Measurements from ENCODE around the gene SLC7A4.
A peak's percentile ranks its signal among the peaks of the same experiment; 100 is the strongest.

The SLC7A4 gene

DNA sequence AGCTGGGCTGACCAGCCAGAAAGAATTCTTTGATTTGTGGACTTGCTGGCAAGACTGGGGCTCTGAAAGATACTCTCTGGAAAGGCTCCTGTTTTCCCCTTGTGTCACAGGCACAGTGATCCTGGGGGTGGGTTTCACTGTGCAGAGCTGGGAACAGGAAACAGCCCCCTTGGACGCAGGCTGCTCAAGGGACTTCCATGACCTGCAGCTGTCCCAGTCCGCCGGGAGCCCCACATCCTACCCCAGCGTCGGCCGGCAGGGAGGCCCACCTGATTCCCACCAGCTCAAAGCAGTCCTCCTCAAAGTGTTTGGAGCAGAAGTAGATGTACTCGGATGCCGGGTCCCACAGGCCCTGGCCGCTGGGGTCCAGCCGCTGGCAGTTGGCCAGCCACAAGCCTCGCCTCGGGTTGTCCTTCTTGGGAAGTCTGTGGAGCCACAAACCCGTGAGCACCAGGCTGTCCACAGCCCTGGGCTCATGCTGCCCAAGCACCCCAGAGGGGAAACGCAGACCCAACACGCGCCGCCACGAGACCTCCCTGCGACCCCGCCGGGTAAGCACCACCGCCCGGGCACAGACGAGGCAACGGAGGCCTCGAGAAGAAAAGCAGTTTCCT lies 31.3 kb downstream of the SLC7A4 start:
- TF ChIP-seq, protein P1, sequence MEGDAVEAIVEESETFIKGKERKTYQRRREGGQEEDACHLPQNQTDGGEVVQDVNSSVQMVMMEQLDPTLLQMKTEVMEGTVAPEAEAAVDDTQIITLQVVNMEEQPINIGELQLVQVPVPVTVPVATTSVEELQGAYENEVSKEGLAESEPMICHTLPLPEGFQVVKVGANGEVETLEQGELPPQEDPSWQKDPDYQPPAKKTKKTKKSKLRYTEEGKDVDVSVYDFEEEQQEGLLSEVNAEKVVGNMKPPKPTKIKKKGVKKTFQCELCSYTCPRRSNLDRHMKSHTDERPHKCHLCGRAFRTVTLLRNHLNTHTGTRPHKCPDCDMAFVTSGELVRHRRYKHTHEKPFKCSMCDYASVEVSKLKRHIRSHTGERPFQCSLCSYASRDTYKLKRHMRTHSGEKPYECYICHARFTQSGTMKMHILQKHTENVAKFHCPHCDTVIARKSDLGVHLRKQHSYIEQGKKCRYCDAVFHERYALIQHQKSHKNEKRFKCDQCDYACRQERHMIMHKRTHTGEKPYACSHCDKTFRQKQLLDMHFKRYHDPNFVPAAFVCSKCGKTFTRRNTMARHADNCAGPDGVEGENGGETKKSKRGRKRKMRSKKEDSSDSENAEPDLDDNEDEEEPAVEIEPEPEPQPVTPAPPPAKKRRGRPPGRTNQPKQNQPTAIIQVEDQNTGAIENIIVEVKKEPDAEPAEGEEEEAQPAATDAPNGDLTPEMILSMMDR (IDR thresholded peaks at IDR 0.05; ENCODE audit: control insufficient read depth, insufficient read depth, low read depth, low read length, missing control alignments): no peak
- H3K4me3 ChIP-seq (ENCODE audit: control insufficient read depth, low read depth, low read length): peak overlapping the region; percentile 92
- no peak for DNase-seq (ENCODE audit: low read depth)

DNA sequence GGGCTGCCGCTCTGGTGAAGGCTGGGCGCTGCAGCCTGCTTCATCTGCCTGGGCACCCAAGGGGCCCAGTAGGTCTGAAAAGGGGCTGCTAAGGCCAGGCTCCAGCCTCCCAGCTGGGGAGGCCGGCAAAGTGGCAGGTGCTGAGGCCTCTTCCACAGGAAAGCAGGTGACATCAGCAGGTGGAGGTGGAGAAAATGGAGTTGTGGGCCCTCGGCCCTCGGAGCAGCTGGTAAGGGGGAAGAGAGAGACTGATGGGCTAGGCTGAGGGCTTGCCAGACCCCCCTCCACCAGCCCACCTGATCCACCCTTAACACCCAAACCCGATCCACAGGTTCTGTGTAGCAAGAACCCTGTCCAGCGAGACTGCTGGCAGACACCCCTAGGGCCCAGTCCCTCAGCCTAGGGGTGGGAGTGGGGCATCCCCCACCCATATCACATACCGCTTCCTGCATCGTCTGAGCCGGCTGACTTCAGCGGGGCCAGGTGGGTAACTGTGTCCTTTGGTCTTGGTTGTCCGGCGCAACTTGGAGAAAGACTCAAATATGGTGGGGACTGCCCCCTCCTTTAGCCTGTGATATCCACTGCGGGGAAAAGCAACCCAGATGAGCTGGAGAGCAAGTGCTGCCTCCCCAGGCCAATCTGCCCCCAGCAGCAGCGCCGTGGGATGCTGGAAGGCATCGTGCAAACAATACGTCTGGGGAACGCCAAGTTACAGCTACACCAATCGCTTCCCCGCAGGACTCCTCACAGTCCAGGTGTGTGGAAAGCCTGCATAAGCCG lies 32.0 kb downstream of the SLC7A4 start:
- peak overlapping the region; percentile 92 for H3K4me3 ChIP-seq (ENCODE audit: control insufficient read depth, low read depth, low read length)
- TF ChIP-seq, protein P1 (IDR thresholded peaks at IDR 0.05; ENCODE audit: control insufficient read depth, insufficient read depth, low read depth, low read length, missing control alignments): no peak
- DNase-seq (ENCODE audit: low read depth): no peak

DNA sequence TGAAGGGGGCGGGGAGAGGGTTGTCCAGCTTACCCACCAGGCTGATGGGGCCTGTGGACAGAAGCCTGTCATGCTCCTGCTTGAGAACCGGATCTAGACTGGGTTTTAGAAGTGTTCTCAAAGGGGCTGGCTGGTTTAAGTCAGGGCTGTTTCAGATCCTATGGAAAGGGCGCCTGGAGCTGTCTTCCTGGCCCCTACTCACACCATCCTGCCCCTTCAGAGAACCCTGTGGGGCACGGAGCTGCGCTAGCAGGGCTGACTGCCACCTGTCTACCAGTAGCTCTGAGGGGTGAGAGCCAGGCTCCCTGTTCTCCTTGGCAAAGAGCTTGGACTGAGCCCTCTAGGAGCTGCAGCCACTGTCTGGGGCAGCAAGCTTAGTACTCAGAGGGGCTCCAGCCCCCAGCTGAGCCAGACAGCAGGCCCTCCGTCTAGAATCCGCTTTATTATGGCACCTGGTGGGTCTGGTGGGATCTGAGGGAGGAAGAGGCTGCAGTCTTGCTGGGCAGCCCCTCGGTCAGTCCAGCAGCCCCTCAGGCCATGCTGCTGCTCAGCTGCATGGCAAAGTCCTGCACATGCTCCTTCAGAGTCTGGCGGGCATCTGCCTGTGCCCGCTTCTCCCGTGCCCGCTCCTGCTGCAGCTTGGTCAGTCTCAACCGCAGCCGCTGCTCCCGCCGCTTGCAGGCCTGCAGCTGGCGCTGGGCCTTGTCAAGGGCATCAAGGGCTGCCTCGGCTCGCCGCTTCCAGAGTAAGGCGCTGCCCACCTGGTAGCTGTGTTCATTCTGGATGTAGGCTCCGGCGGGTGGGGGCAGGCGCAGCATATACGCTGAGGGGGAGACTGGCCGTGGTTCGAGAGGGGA lies 32.8 kb downstream of the SLC7A4 start:
- TF ChIP-seq, protein P1 (IDR thresholded peaks at IDR 0.05; ENCODE audit: control insufficient read depth, insufficient read depth, low read depth, low read length, missing control alignments): no peak
- no peak overlapping the region for H3K4me3 ChIP-seq (ENCODE audit: control insufficient read depth, low read depth, low read length)
- no peak for DNase-seq (ENCODE audit: low read depth)

DNA sequence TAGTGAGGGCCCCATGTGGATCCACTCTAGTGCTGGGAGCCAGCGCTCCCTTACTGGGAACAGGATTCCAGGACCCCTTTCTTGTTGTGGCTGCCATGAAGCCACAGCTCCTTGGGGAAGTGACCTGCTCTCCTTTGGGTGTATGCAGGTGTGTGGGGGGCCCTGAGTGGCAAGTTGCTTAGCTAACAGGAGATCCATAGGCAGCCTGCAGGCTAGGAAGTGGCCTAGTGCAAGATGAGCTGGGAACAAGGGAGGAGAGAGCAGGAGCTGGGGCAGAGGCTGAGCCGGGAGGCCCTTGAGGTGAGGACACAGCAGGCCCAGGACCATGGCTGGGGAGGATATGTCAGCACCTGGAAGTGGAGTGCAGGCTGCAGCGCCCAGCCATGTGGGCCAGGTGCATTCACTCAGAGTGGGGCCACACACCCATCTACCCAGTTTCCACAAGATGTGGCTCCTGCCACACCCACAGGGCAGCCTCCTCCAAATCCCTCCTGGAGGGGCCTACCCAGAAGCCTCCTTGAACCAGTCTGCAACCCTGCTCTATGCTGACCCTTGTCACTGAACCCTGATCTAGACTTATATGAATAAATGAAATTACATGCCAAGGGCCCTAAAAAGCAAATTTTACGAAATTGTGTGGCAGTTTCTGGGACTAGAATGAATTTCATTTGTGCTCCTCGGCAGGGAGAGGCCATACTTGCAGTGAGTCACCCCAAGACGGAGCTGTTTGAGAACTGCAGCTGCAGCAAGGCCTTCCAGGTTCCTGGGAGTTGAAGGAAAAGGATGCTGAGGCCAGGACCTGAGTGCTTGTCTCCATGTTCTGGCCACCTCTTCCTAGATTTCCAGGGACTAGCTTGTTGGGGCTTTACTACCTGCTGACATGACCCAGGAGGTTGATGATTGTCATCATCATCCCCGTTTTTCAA lies 33.7 kb downstream of the SLC7A4 start:
- TF ChIP-seq, protein P1 (IDR thresholded peaks at IDR 0.05; ENCODE audit: control insufficient read depth, insufficient read depth, low read depth, low read length, missing control alignments): no peak
- no peak for DNase-seq (ENCODE audit: low read depth)
- H3K4me3 ChIP-seq (ENCODE audit: control insufficient read depth, low read depth, low read length): no peak overlapping the region

DNA sequence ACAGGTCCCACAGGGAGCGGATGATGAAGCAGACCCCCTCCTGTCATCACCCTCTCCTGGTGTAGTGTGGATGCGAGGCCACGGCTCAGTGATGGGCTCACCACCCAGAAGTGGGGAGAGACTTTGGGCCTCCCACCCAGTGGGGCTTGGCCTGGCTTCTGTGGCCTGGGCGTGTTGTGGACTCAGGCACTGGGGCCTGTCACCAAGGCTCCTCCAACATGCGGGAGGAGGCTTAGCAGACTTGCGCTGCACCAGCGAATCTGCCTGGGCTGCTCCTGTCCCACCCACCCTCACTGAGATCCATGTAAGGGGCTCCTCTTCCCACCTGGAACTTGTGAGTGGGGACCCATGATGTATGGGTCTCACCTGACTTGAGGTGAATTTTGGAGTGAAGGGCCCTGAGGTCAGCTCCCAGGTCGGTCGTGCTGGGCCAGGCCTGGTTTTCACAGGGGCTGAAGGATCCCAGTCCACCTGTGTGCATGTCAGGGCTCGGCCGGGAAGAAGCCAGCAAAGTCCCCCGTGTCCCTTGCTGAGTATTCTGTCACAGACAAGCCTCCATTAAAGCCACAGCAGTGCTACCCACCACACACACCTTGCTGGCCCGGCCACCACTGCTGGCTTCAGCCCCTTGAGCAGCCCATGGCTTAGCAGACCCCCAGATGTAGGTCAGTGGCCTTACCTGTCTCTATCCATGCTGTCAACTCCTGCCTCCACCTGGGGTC lies 34.7 kb downstream of the SLC7A4 start:
- TF ChIP-seq, protein P1 (IDR thresholded peaks at IDR 0.05; ENCODE audit: control insufficient read depth, insufficient read depth, low read depth, low read length, missing control alignments): no peak
- H3K4me3 ChIP-seq (ENCODE audit: control insufficient read depth, low read depth, low read length): no peak overlapping the region
- no peak for DNase-seq (ENCODE audit: low read depth)
